ENCODE results near the gene PPP2R5D.
"Not testable (repeated sequence)": the region's sequence is repeated elsewhere in the genome, so short reads cannot be mapped to it uniquely, and the experiment has no call there.

PPP2R5D gene

GRCh38 chr6:43033496-43034189 lies 49.3 kb downstream of the PPP2R5D start:
- DNase-seq, result no peak

- DNase-seq, result no peak
Observed at GRCh38 chr6:43034190-43034525, 49.8 kb downstream of the PPP2R5D start.

GRCh38 chr6:43035495-43036194 lies 51.3 kb downstream of the PPP2R5D start:
- no peak for DNase-seq

- DNase-seq, result no peak
Observed at GRCh38 chr6:43036712-43037111, 52.3 kb downstream of the PPP2R5D start.

- no peak for DNase-seq
Observed at GRCh38 chr6:43037197-43037596, 52.8 kb downstream of the PPP2R5D start.

GRCh38 chr6:43037706-43038105 lies 53.3 kb downstream of the PPP2R5D start:
- DNase-seq, result no peak

GRCh38 chr6:43038727-43039126 lies 54.4 kb downstream of the PPP2R5D start:
- no peak for DNase-seq

GRCh38 chr6:43040542-43041257 lies 56.3 kb downstream of the PPP2R5D start:
- DNase-seq, result no peak

GRCh38 chr6:43041475-43041874 lies 57.1 kb downstream of the PPP2R5D start:
- DNase-seq, result not testable (repeated sequence)

GRCh38 chr6:43043310-43043709 lies 58.9 kb downstream of the PPP2R5D start:
- no peak for DNase-seq

- no peak for DNase-seq
Observed at GRCh38 chr6:43045371-43045930, 61.1 kb downstream of the PPP2R5D start.

GRCh38 chr6:43047998-43048397 lies 63.6 kb downstream of the PPP2R5D start:
- DNase-seq, result no peak

GRCh38 chr6:43050981-43051380 lies 66.6 kb downstream of the PPP2R5D start:
- no peak for DNase-seq

- no peak for DNase-seq
Observed at GRCh38 chr6:43052225-43052841, 68.0 kb downstream of the PPP2R5D start.

- peak; percentile 69 for DNase-seq
Observed at GRCh38 chr6:43052842-43053544, 68.6 kb downstream of the PPP2R5D start.

- peak; percentile 96 for DNase-seq
Observed at GRCh38 chr6:43053545-43054205, 69.3 kb downstream of the PPP2R5D start, which contains the start of gene CUL7. CUL7 (minus strand) TSS chr6:43053851; CDS start chr6:43052788, 1,063 bp downstream.

- DNase-seq, result no peak
Observed at GRCh38 chr6:43054206-43054943, 70.0 kb downstream of the PPP2R5D start.

GRCh38 chr6:43055966-43056365 lies 71.6 kb downstream of the PPP2R5D start:
- DNase-seq, result peak; percentile 77

- no peak for DNase-seq
Observed at GRCh38 chr6:43058531-43058930, 74.2 kb downstream of the PPP2R5D start.

- peak; percentile 99 for DNase-seq
Observed at GRCh38 chr6:43059168-43060033, 75.0 kb downstream of the PPP2R5D start, which contains the start of the genes KLC4 and MRPL2. KLC4 (plus strand) TSS chr6:43059631; CDS start chr6:43061336, 1,705 bp downstream. MRPL2 (minus strand) TSS chr6:43059434; CDS start chr6:43059381, 53 bp downstream.
